K562 (cell line): ENCODE results near the gene POLR1C. TPM values are rescaled to one million over a fixed set of nuclear protein-coding genes. Genes with fewer than 3 reads are reported as not detected.
A peak's percentile ranks its signal among the peaks of the same experiment; 100 is the strongest.

ENCODE experiments used
- CBX8 ChIP-seq: fragments of 200-600 bp; sonication (generic); IDR thresholded peaks from 2 replicates; pipeline ENCODE4 v1.6.1; 2012; ENCODE audit warnings: borderline replicate concordance, mixed run types, low read depth, mild to moderate bottlenecking, moderate library complexity, mixed read lengths, low read length, control low read depth, inconsistent platforms; ENCODE audit not compliant: poor library complexity, severe bottlenecking; ENCODE audit errors: extremely low read depth
- FOXJ2 ChIP-seq: fragments of 200-800 bp; sonication (Bioruptor generic); IDR thresholded peaks from 2 replicates; pipeline ENCODE4 v1.6.1; 2016; ENCODE audit warnings: missing genetic modification characterization, missing compliant biosample characterization
- MIER1 ChIP-seq: fragments of 450-650 bp; IDR thresholded peaks from 2 replicates; pipeline ENCODE4 v1.6.1; 2016; ENCODE audit warnings: antibody characterized with exemption, mild to moderate bottlenecking, low read depth
- MLX ChIP-seq, 2 experiments: fragments of 450-650 bp in 1 of 2; sonication (generic) in 1 of 2; formaldehyde crosslinking; conservative IDR thresholded peaks; 2 replicates each; pipeline versions ENCODE4 v1.4.0 to v1.8.1; 2020 to 2022; ENCODE audit warnings: mild to moderate bottlenecking in 1 of 2, missing genetic modification reagents in 1 of 2
- MYC ChIP-seq, 2 experiments: fragments of 250-450 bp in 1 of 2; sonication (Bioruptor Pico) in 1 of 2; IDR thresholded peaks; 2 replicates each; pipeline versions ENCODE4 v1.5.1 to v1.6.1; 2012 to 2021; ENCODE audit warnings: low read depth in 2 of 2, borderline replicate concordance in 1 of 2, improper control_type of control experiment in 1 of 2, low read length in 1 of 2, mild to moderate bottlenecking in 1 of 2, moderate library complexity in 1 of 2
- NCOA2 ChIP-seq, 2 experiments: fragments of 450-650 bp; IDR thresholded peaks; 2 replicates each; pipeline ENCODE4 v1.6.1; 2018; ENCODE audit warnings: mild to moderate bottlenecking in 2 of 2, moderate library complexity in 1 of 2; ENCODE audit not compliant: partially characterized antibody in 2 of 2
- NR3C1 ChIP-seq: sonication (generic); formaldehyde crosslinking; IDR thresholded peaks from 2 replicates; pipeline ENCODE4 v1.8.1; 2022; ENCODE audit warnings: missing genetic modification reagents
- SMAD3 ChIP-seq: fragments of 450-650 bp; formaldehyde crosslinking; conservative IDR thresholded peaks from 2 replicates; pipeline ENCODE4 v1.4.0; 2020; ENCODE audit warnings: mild to moderate bottlenecking
- SMARCA4 ChIP-seq: fragments of 450-650 bp; IDR thresholded peaks from 2 replicates; pipeline ENCODE4 v1.6.1; 2016
- STAT6 ChIP-seq: sonication (generic); formaldehyde crosslinking; IDR thresholded peaks from 2 replicates; pipeline ENCODE4 v1.8.1; 2023; ENCODE audit warnings: mild to moderate bottlenecking, missing genetic modification reagents
- TRIM24 ChIP-seq, 2 experiments: fragments of 450-650 bp; IDR thresholded peaks; 2 replicates each; pipeline ENCODE4 v1.6.1; 2016
- ZNF3 ChIP-seq: fragments of 250-450 bp; sonication (Bioruptor Pico); IDR thresholded peaks from 2 replicates; pipeline ENCODE4 v1.5.0; 2021; ENCODE audit warnings: mild to moderate bottlenecking, moderate library complexity
- ZNF384 ChIP-seq: IDR thresholded peaks from 2 replicates; pipeline ENCODE4 v1.6.1; 2012; ENCODE audit warnings: low read depth, low read length, improper control_type of control experiment
- ZNF408 ChIP-seq: fragments of 250-450 bp; sonication (Bioruptor Pico); IDR thresholded peaks from 2 replicates; pipeline ENCODE4 v1.4.0; 2020; ENCODE audit warnings: low read depth, mild to moderate bottlenecking, moderate library complexity
- ZNF592 ChIP-seq: fragments of 450-650 bp; IDR thresholded peaks from 2 replicates; pipeline ENCODE4 v1.6.1; 2017; ENCODE audit warnings: antibody characterized with exemption, mild to moderate bottlenecking
- ZNF766 ChIP-seq: fragments of 200-800 bp; sonication (Bioruptor generic); conservative IDR thresholded peaks from 2 replicates; pipeline ENCODE4 v1.6.1; 2016; ENCODE audit warnings: missing genetic modification characterization, missing compliant biosample characterization
- polyA plus RNA-seq, 8 experiments: library from polyadenylated mRNA; depleted of rRNA in 4 of 8; stranded (reverse) in 5 of 8; unstranded in 3 of 8; fragments of >200 nt; fragmentation: Nextera tagmentation in 2 of 8; fragmentation: Illumina TruSeq in 1 of 8; extraction: Ambion mirVana in 2 of 8; extraction: Trizol in 1 of 8; gene quantifications; 2 replicates each; pipeline versions ENCODE4 v1.2.1 to v1.2.3, GENCODE V29; 2011 to 2014; ENCODE audit warnings: inconsistent platforms in 1 of 8, missing spikeins in 1 of 8
- total RNA-seq, 7 experiments: library from RNA; depleted of rRNA in 6 of 7; stranded (reverse); fragments of >200 nt in 6 of 7; fragmentation: Illumina TruSeq in 2 of 7; extraction: Trizol in 2 of 7; gene quantifications; 2 replicates each; pipeline versions ENCODE4 v1.2.1 to v1.2.3, GENCODE V29; 2011 to 2021; ENCODE audit warnings: low replicate concordance in 1 of 7
- TF ChIP-seq, protein P1 (sequence below): conservative IDR thresholded peaks from 2 replicates; pipeline ENCODE4 v1.6.1; 2011; ENCODE audit warnings: low read depth, mild to moderate bottlenecking, low read length; ENCODE audit not compliant: control insufficient read depth

Gene POLR1C
- total and polyA plus RNA-seq, 9 of the 15 experiments (the other 6 are each of a cell fraction or from before 2014, with no cell fraction given) = 83.5 to 429 (median 120) TPM

- TF ChIP-seq, protein P1, sequence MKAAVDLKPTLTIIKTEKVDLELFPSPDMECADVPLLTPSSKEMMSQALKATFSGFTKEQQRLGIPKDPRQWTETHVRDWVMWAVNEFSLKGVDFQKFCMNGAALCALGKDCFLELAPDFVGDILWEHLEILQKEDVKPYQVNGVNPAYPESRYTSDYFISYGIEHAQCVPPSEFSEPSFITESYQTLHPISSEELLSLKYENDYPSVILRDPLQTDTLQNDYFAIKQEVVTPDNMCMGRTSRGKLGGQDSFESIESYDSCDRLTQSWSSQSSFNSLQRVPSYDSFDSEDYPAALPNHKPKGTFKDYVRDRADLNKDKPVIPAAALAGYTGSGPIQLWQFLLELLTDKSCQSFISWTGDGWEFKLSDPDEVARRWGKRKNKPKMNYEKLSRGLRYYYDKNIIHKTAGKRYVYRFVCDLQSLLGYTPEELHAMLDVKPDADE = no peak
- TF ChIP-seq MIER1 (no peak), SMAD3 (CRISPR knock-in tag) (peak; percentile 93), ZNF408 (CRISPR knock-in tag) (no peak), FOXJ2 (tag) (0 out of 2 replicates have a peak, but pooled peaks have one; percentile 22), MYC (IDR thresholded peaks at IDR 0.05; ENCODE audit: low read depth, low read length) (peak; percentile 69), MYC (CRISPR knock-in tag; IDR thresholded peaks at IDR 0.05; ENCODE audit: borderline replicate concordance, low read depth) (no peak), NCOA2 (IDR thresholded peaks at IDR 0.05; ENCODE audit: partially characterized antibody in 2 of 2) (no peak), SMARCA4 (peak; percentile 85; the same call in 1 of the 2 replicates), STAT6 (CRISPR knock-in tag) (no peak), ZNF384 (no peak), CBX8 (no peak), ZNF592 (peak; percentile 92), NR3C1 (no peak), ZNF3 (CRISPR knock-in tag) (peak; percentile 31; the same call in 1 of the 2 replicates), ZNF766 (peak; percentile 87), MLX (CRISPR knock-in tag; conservative IDR thresholded peaks at IDR 0.05) (no peak), TRIM24 (IDR thresholded peaks at IDR 0.05) (peak; percentile 75 to 80; a peak in 2 of 4 replicates)
Observed at GRCh38 chr6:43570876-43571441, 54.1 kb downstream of the POLR1C start (continued).
